ENCODE results near the gene PIGH.

Gene PIGH

DNA sequence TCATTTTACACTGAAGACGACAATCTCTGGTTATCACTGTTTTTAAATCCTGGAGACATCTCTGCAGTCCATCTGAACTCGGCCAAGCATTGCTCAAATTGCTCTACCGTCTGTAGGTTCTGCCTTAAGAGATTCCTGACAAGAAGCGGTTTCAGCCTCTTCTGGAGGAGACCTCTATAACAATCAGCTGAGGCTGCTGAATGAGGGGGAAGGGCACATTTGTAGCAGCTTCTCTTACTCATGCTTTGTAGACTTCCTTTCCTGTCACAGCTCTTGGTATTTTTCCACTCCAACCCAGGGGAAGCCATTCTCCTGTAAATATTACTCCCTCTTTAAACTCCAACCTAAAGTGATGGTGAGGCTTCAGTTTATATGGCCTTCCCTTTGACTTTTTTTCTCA, 22.6 kb upstream of the PIGH start:
- TF ChIP-seq NFIC (IDR thresholded peaks at IDR 0.05) (no peak), CEBPB (IDR thresholded peaks at IDR 0.05) (no peak), EGR1 (IDR thresholded peaks at IDR 0.05) (no peak), FOXM1 (IDR thresholded peaks at IDR 0.05; ENCODE audit: borderline replicate concordance, low read depth) (no peak), RAD21 (IDR thresholded peaks at IDR 0.05; ENCODE audit: low read depth) (no peak), TEAD4 (IDR thresholded peaks at IDR 0.05) (no peak)

DNA sequence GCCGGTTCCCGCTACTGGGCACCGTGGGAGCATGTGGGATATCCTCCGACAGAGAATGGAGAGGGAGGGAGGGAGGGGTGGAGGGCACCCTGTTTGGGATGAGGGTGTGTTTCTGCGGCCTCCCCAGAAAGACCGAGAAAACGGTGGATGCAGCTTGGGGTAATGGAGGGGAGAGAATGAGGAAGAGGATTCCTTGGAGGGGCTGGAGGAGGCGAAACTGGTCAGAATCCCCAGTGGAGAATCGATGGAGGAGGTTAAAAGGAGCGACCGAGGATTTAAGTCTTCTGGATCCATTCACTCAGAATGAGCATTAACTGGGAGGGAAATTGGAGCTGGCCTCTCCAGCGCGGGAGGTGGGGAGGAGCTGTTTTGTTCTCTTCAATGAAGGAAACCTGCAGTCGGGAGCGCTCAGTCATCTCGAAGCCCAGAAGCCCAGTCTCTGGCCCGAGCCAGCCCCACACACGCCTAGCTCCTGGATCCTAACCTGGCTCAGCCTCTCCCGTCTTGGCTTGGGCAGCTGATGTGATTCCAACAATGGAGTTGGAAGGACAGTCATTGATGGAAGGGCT, 20.2 kb upstream of the PIGH start:
- TF ChIP-seq ZBTB7A (IDR thresholded peaks at IDR 0.05; ENCODE audit: low read depth) (no peak), YY1 (IDR thresholded peaks at IDR 0.05; ENCODE audit: low read depth) (no peak), CEBPB (IDR thresholded peaks at IDR 0.05) (no peak), RAD21 (IDR thresholded peaks at IDR 0.05; ENCODE audit: low read depth) (no peak), NFIC (IDR thresholded peaks at IDR 0.05) (no peak), TEAD4 (IDR thresholded peaks at IDR 0.05) (no peak), FOXM1 (IDR thresholded peaks at IDR 0.05; ENCODE audit: borderline replicate concordance, low read depth) (no peak), EP300 (IDR thresholded peaks at IDR 0.05; ENCODE audit: borderline replicate concordance) (no peak), EGR1 (IDR thresholded peaks at IDR 0.05) (no peak), CREB1 (IDR thresholded peaks at IDR 0.05; ENCODE audit: low read depth) (no peak), TCF12 (IDR thresholded peaks at IDR 0.05; ENCODE audit: low read depth) (no peak), TAF1 (IDR thresholded peaks at IDR 0.05; ENCODE audit: low read depth) (no peak)
- TF ChIP-seq, protein P1, sequence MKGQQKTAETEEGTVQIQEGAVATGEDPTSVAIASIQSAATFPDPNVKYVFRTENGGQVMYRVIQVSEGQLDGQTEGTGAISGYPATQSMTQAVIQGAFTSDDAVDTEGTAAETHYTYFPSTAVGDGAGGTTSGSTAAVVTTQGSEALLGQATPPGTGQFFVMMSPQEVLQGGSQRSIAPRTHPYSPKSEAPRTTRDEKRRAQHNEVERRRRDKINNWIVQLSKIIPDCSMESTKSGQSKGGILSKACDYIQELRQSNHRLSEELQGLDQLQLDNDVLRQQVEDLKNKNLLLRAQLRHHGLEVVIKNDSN (IDR thresholded peaks at IDR 0.05), result no peak
- TF ChIP-seq, protein P2, sequence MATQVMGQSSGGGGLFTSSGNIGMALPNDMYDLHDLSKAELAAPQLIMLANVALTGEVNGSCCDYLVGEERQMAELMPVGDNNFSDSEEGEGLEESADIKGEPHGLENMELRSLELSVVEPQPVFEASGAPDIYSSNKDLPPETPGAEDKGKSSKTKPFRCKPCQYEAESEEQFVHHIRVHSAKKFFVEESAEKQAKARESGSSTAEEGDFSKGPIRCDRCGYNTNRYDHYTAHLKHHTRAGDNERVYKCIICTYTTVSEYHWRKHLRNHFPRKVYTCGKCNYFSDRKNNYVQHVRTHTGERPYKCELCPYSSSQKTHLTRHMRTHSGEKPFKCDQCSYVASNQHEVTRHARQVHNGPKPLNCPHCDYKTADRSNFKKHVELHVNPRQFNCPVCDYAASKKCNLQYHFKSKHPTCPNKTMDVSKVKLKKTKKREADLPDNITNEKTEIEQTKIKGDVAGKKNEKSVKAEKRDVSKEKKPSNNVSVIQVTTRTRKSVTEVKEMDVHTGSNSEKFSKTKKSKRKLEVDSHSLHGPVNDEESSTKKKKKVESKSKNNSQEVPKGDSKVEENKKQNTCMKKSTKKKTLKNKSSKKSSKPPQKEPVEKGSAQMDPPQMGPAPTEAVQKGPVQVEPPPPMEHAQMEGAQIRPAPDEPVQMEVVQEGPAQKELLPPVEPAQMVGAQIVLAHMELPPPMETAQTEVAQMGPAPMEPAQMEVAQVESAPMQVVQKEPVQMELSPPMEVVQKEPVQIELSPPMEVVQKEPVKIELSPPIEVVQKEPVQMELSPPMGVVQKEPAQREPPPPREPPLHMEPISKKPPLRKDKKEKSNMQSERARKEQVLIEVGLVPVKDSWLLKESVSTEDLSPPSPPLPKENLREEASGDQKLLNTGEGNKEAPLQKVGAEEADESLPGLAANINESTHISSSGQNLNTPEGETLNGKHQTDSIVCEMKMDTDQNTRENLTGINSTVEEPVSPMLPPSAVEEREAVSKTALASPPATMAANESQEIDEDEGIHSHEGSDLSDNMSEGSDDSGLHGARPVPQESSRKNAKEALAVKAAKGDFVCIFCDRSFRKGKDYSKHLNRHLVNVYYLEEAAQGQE (IDR thresholded peaks at IDR 0.05; ENCODE audit: low read depth), result no peak
- TF ChIP-seq, protein P3, sequence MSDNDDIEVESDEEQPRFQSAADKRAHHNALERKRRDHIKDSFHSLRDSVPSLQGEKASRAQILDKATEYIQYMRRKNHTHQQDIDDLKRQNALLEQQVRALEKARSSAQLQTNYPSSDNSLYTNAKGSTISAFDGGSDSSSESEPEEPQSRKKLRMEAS (IDR thresholded peaks at IDR 0.05), result no peak

DNA sequence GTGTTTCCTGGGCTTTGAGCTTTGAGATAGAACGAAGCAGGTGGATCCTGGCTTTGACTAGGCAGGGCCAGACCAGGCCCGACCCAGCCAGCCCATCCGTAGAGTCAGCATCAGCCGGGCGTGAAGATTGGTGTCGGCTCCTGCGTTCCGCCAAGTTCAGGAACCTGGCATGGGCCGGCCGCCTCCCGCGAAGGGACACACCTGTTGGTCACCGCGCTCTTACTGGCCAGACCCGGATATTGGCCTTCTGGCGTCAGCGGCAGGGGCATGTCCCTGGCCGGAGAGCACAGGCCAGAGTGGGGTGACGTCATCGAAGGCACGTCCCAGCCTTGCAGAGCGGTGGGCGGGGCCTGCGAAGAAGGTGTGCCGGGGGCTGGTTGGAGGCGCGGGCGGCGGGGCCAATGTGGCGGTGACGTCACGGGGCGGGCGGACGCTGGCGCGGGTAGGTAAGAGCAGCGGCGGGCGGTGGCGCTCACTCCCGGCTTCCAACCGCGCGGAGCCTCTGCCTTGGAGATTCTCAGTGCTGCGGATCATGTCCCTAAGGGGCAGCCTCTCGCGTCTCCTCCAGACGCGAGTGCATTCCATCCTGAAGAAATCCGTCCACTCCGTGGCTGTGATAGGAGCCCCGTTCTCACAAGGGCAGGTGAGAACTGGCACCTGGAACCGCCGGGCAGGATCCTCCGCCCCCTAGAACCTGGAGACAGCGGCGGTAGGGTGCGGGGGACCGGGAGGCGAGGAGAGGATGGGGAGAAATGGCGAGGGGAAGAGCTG, 19.6 kb upstream of the PIGH start, which contains the start of gene ARG2:
Gene ARG2, plus strand, starts transcription at position 475 of the 771 bp plus-strand sequence. Its CDS starts 58 bp downstream, at position 533.
- no peak; the same call in none of the 2 replicates for TF ChIP-seq NFIC (IDR thresholded peaks at IDR 0.05)
- TF ChIP-seq YY1 (IDR thresholded peaks at IDR 0.05; ENCODE audit: low read depth), result no peak; the same call in 1 of the 2 replicates
- no peak for TF ChIP-seq EGR1 (IDR thresholded peaks at IDR 0.05)
- TF ChIP-seq CREB1 (IDR thresholded peaks at IDR 0.05; ENCODE audit: low read depth), result peak; percentile 95
- 0 out of 2 replicates have a peak, but pooled peaks have one; percentile 1 for TF ChIP-seq RAD21 (IDR thresholded peaks at IDR 0.05; ENCODE audit: low read depth)
- TF ChIP-seq TCF12 (IDR thresholded peaks at IDR 0.05; ENCODE audit: low read depth), result peak; percentile 71; the same call in 1 of the 2 replicates
- TF ChIP-seq TEAD4 (IDR thresholded peaks at IDR 0.05), result peak; percentile 45
- TF ChIP-seq TAF1 (IDR thresholded peaks at IDR 0.05; ENCODE audit: low read depth), result no peak
- TF ChIP-seq, protein P3 (IDR thresholded peaks at IDR 0.05), result peak; percentile 80
- TF ChIP-seq, protein P2 (IDR thresholded peaks at IDR 0.05; ENCODE audit: low read depth), result no peak
- TF ChIP-seq CEBPB (IDR thresholded peaks at IDR 0.05), result peak; percentile 14; the same call in 1 of the 2 replicates
- TF ChIP-seq, protein P1 (IDR thresholded peaks at IDR 0.05), result peak; percentile 18; the same call in 1 of the 2 replicates
- no peak for TF ChIP-seq FOXM1 (IDR thresholded peaks at IDR 0.05; ENCODE audit: borderline replicate concordance, low read depth)
- TF ChIP-seq EP300 (IDR thresholded peaks at IDR 0.05; ENCODE audit: borderline replicate concordance), result no peak
- TF ChIP-seq ZBTB7A (IDR thresholded peaks at IDR 0.05; ENCODE audit: low read depth), result no peak

DNA sequence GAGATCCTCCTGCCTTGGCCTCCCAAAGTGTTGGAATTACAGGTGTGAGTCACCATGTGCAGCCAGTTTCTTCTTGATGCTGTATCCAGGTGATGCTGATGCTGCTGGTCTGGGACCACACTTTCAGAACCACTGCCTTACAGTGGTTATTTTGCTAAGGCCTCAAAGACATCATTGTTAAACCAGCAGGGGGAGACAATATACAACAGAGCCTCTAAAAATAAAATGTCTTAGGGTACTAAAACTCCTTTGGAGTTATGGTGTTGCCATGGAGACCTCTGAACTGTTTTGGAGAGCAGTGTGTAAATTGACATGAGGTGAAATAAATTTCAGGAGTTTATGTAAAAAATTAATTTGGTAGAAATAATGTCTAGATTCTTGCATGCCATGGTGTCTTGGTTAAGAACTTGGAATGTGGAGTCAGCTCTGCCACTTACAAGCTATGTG, 18.6 kb upstream of the PIGH start:
- TF ChIP-seq, protein P1 (IDR thresholded peaks at IDR 0.05), result no peak
- TF ChIP-seq EGR1 (IDR thresholded peaks at IDR 0.05) (no peak), CREB1 (IDR thresholded peaks at IDR 0.05; ENCODE audit: low read depth) (no peak), NFIC (IDR thresholded peaks at IDR 0.05) (no peak), RAD21 (IDR thresholded peaks at IDR 0.05; ENCODE audit: low read depth) (peak; percentile 75), TCF12 (IDR thresholded peaks at IDR 0.05; ENCODE audit: low read depth) (no peak), EP300 (IDR thresholded peaks at IDR 0.05; ENCODE audit: borderline replicate concordance) (no peak)
- TF ChIP-seq, protein P3 (IDR thresholded peaks at IDR 0.05), result no peak

Measured in Ishikawa (cell line).